ENCODE measurements around the gene FBXO21. TPM values are rescaled to one million over a fixed set of nuclear protein-coding genes. Genes with fewer than 3 reads are reported as not detected.

FBXO21 gene
- total RNA-seq, 1 donor from 2014 or later = 69.3 TPM

- no peaks in the 10 kb centered on the region for H3K79me2 ChIP-seq (ENCODE audit: low read depth)
- no peaks in the 10 kb centered on the region for H3K27me3 ChIP-seq
- H3K27me3 Mint-ChIP-seq (ENCODE audit: insufficient read depth, low read depth) = peaks cover 4% of the 10 kb centered on the region
- H3K27ac ChIP-seq = no peak overlapping the region
- no peaks in the 10 kb centered on the region for H3K4me1 ChIP-seq
- H3K36me3 ChIP-seq = no peaks in the 10 kb centered on the region
- no peak overlapping the region for H3K4me2 ChIP-seq
- H3K27ac Mint-ChIP-seq = no peak overlapping the region
- H3K9me3 Mint-ChIP-seq = peaks cover 2% of the 10 kb centered on the region
- H3K4me1 Mint-ChIP-seq = peaks cover 5% of the 10 kb centered on the region
- no peaks in the 10 kb centered on the region for H3K9me3 ChIP-seq (ENCODE audit: low read depth)
- H4K20me1 ChIP-seq (ENCODE audit: low read depth) = no peaks in the 10 kb centered on the region
- H2AFZ ChIP-seq (replicated peaks) = no peak overlapping the region
- no peaks in the 10 kb centered on the region for H3F3A ChIP-seq (ENCODE audit: low read depth)
- H3K36me3 Mint-ChIP-seq = no peaks in the 10 kb centered on the region
- H3K9ac ChIP-seq = no peak overlapping the region
- no peak for DNase-seq (ENCODE audit: low spot score)
- no peak overlapping the region for H3K4me3 Mint-ChIP-seq
- TF ChIP-seq CTCF (IDR thresholded peaks at IDR 0.05) (no peak), EZH2phosphoT487 (IDR thresholded peaks at IDR 0.05) (no peak), EZH2 (IDR thresholded peaks at IDR 0.05) (no peak)
- H3K4me3 ChIP-seq = no peak overlapping the region
Measured at GRCh38 chr12:117234441-117234840, 44.2 kb upstream of the FBXO21 start.

- H3K9ac ChIP-seq = no peak overlapping the region
- H3K27ac Mint-ChIP-seq = no peak overlapping the region
- H2AFZ ChIP-seq (replicated peaks) = no peak overlapping the region
- H3K27me3 ChIP-seq = no peaks in the 10 kb centered on the region
- no peaks in the 10 kb centered on the region for H3K36me3 ChIP-seq
- no peak overlapping the region for H3K4me3 ChIP-seq
- H3K79me2 ChIP-seq (ENCODE audit: low read depth) = no peaks in the 10 kb centered on the region
- no peak overlapping the region for H3K4me2 ChIP-seq
- no peaks in the 10 kb centered on the region for H3K9me3 ChIP-seq (ENCODE audit: low read depth)
- TF ChIP-seq EZH2 (IDR thresholded peaks at IDR 0.05) (no peak), CTCF (IDR thresholded peaks at IDR 0.05) (peak; percentile 35)
- H3F3A ChIP-seq (ENCODE audit: low read depth) = no peaks in the 10 kb centered on the region
- H3K4me1 ChIP-seq = no peaks in the 10 kb centered on the region
- H3K36me3 Mint-ChIP-seq = no peaks in the 10 kb centered on the region
- no peaks in the 10 kb centered on the region for H4K20me1 ChIP-seq (ENCODE audit: low read depth)
- H3K27ac ChIP-seq = no peak overlapping the region
- peaks cover 5% of the 10 kb centered on the region for H3K4me1 Mint-ChIP-seq
- peaks cover 2% of the 10 kb centered on the region for H3K27me3 Mint-ChIP-seq (ENCODE audit: insufficient read depth, low read depth)
- no peak overlapping the region for H3K4me3 Mint-ChIP-seq
- H3K9me3 Mint-ChIP-seq = peaks cover 2% of the 10 kb centered on the region
- no peak for DNase-seq (ENCODE audit: low spot score)
Measured at GRCh38 chr12:117231750-117232149, 41.5 kb upstream of the FBXO21 start.

- no peaks in the 10 kb centered on the region for H3K79me2 ChIP-seq (ENCODE audit: low read depth)
- H3K36me3 ChIP-seq = no peaks in the 10 kb centered on the region
- no peaks in the 10 kb centered on the region for H3K27me3 Mint-ChIP-seq (ENCODE audit: insufficient read depth, low read depth)
- H4K20me1 ChIP-seq (ENCODE audit: low read depth) = no peaks in the 10 kb centered on the region
- no peaks in the 10 kb centered on the region for H3K4me1 ChIP-seq
- H3K4me1 Mint-ChIP-seq = peaks cover 3% of the 10 kb centered on the region
- H3K27ac Mint-ChIP-seq = no peak overlapping the region
- no peak overlapping the region for H3K4me3 ChIP-seq
- no peak overlapping the region for H3K9ac ChIP-seq
- no peak for DNase-seq (ENCODE audit: low spot score)
- H3K27ac ChIP-seq = no peak overlapping the region
- H3K4me2 ChIP-seq = no peak overlapping the region
- H3K27me3 ChIP-seq = no peaks in the 10 kb centered on the region
- peak overlapping the region; percentile 47 for H3K4me3 Mint-ChIP-seq
- no peak overlapping the region for H2AFZ ChIP-seq (replicated peaks)
- H3F3A ChIP-seq (ENCODE audit: low read depth) = no peaks in the 10 kb centered on the region
- TF ChIP-seq EZH2phosphoT487 (IDR thresholded peaks at IDR 0.05) (no peak), CTCF (IDR thresholded peaks at IDR 0.05) (no peak), EZH2 (IDR thresholded peaks at IDR 0.05) (no peak)
- no peaks in the 10 kb centered on the region for H3K9me3 ChIP-seq (ENCODE audit: low read depth)
- H3K36me3 Mint-ChIP-seq = no peaks in the 10 kb centered on the region
- no peaks in the 10 kb centered on the region for H3K9me3 Mint-ChIP-seq
Measured at GRCh38 chr12:117228239-117228638, 38.0 kb upstream of the FBXO21 start.

All from neural progenitor cell (in vitro differentiated cells).